GM21360 (cell line): ENCODE results near the gene OVAAL.
"Not testable (repeated sequence)": the region's sequence is repeated elsewhere in the genome, so short reads cannot be mapped to it uniquely, and the experiment has no call there.

Experiments
- ATAC-seq: cut with Tn5 transposase; IDR thresholded peaks from one replicate; pipeline ENCODE4 v1.9.1; 2021; ENCODE audit warnings: mild to moderate bottlenecking, moderate library complexity; ENCODE audit not compliant: unreplicated experiment

The OVAAL gene

DNA sequence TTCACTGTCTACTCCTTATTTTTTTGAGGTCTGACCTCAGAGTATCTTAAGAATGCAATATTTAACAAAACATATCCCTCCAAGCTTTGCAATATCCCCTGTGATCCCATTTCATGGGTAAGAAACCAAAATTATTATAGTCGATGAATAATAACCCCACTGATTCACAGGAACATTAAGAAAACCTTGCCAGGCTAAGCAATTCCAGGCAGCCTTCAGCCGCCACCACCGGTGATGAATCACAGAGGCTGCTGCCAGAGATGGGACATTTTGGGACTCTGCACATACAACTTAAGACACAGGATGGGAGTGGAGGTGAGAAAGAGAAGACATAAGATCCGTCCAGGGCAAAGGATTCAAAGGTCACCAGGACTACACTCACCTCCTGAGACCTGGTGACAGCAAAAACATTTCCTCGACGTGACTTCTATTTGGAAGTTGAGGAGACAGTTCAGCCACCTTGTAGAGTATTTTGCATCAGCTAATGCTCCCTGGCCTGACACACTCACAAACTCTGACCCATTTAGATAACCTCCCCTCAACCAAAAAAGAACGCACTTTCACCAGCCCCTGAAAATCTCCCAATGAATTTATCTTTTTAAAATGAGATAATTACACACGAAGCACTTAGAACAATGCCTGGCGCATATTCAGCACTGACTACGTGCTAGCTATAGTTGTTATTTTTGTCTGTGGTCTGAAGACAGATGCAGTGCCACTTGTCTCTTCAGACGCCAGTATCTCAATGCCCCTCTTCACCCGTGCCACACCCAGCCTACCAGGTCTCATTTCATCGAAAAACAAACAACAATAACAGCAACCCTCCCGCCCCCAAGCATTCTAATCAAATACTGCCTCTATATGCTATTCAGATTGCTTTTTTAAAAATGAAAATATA is 17.8 kb upstream of the OVAAL start:
- no peak for ATAC-seq

DNA sequence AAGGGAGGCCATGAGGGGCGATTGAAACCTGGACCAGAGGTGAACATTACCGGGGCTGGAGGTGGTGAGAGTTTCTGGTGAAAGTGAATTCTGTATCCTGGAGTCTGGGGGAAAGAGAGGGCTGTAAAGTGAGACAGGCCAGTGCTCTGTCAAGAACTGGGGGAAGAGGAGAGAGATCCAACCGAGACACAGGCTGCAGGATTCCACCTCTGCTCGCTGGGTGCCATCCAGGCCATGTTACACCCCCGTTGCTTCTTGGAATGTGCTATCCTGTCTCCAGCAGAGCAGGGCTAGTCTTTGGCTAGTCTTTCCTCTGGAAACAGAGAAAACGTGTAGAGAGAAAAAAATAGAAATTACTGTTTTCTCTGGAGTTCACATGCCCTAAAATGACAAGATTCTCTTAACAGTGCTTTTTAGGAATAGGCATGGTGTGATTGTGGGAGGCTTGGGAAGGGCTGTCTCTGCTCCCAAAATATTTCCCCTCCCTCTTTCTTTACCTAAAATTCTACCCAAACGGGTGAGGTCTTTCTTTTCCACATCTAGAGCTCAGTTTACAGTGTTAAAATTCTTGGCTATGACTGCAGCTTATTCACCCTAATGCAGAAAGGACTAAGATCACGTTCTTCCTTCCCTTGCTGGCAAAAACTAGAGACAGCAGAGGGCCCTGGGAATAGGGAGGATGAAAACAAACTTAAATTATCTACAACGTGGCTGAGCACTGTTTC is 16.5 kb upstream of the OVAAL start:
- ATAC-seq = no peak

- ATAC-seq = no peak
These were observed 16.0 kb upstream of the OVAAL start for GRCh38 chr1:180542838-180543145.

GRCh38 chr1:180544050-180544449 is 14.7 kb upstream of the OVAAL start:
- ATAC-seq = no peak

- ATAC-seq = no peak
These were observed 12.8 kb upstream of the OVAAL start for GRCh38 chr1:180545991-180546390.

GRCh38 chr1:180548686-180549317 is 10.0 kb upstream of the OVAAL start:
- no peak for ATAC-seq

GRCh38 chr1:180549770-180550169 is 9.0 kb upstream of the OVAAL start:
- ATAC-seq = not testable (repeated sequence)

DNA sequence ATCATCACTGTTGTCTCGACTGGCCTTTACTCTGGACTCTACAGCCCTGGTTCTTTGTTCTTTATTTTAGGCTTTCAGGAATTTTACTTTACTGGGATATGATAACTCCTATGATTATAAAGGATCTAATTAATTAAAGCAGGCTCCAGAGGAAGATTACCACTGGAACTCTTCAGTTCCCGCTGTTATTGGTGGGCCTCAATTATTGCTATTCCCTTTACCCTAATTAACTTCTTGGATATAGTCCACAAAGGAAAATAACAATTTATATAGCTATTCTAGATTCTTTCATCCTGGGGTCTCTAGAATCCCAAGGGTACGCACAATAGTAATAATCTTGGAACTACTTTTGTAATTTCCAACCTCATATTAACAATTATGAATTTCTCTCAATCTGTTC is 8.5 kb upstream of the OVAAL start:
- ATAC-seq = no peak

DNA sequence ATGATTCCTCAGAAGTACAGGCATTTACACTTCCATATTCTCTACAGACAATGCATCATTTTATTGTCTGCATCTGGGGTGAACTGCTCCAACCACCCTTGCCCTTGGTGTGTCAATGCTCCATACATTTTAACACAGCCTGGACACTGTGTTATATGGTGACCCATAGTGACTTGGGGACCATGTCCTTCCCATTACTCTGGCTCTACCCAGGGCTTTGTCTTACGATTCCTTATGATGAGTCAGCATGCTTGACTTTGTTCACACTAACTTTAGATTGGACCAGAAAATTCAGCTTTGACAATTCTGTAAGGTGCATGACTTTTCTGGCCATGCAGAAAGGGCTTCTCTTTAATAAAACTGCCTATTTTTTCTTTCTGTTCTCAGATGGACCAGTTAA is 6.8 kb upstream of the OVAAL start:
- ATAC-seq = no peak

DNA sequence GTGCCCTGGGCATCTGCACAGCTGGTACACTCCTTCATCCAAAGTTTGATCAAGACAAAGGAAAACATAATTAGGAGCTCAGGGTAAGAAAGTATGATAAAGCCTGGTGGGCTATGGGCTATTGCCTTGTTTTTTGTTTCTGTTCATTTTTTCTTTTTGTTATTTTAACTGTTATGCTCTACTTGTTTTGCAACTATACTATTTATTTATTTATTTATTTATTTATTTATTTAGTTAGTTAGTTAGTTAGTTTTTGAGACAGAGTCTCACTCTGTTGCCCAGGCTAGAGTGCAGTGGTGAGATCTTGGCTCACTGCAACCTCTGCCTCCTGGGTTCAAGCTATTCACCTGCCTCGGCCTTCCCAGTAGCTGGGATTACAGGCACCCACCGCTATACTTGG is 5.7 kb upstream of the OVAAL start:
- not testable (repeated sequence) for ATAC-seq

GRCh38 chr1:180555411-180555810 is 3.4 kb upstream of the OVAAL start:
- no peak for ATAC-seq

- ATAC-seq = no peak
These were observed 1.6 kb downstream of the OVAAL start for GRCh38 chr1:180560200-180560867.

- ATAC-seq = no peak
These were observed 2.3 kb downstream of the OVAAL start for GRCh38 chr1:180560868-180561600.

DNA sequence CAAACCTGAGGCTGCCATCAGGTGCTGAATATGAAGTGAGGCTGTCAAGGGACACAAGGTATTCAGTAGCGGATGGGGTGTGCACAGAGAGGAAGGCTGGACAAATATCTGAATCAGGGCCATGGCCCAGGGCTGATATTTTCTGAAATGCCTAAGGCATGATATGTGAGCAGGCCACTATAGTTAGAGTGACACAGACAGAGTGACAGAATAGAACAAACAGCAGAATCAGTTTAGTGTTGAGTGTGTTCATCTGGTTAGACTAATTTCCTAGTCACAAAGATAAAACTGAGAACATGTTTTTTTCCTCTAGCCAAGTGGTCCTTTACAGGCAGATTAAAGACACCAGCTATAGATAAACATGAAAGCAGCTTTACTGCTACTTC is 3.9 kb downstream of the OVAAL start:
- no peak for ATAC-seq

- ATAC-seq = no peak
These were observed 4.5 kb downstream of the OVAAL start for GRCh38 chr1:180563026-180563827.

- no peak for ATAC-seq
These were observed 6.5 kb downstream of the OVAAL start for GRCh38 chr1:180565121-180565871.

DNA sequence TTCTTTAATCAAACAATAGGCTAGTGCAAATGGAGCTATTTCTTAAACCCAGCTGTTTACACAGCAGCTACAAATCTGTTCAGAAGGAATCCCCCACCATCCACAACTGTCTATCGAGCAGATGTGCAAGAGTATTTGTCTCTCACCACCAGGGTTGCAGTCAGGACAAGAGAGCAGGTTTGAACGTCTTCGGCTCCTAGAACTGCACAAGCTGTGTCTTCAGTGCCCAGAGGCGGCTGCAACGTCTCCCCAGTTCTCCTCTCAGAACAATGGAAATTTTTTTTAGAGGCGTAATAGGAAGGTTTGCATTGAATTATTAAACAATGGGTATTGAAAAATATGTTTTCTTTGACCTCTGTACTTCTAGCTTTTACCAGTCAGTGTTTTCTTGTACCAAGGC is 7.3 kb downstream of the OVAAL start:
- no peak for ATAC-seq

DNA sequence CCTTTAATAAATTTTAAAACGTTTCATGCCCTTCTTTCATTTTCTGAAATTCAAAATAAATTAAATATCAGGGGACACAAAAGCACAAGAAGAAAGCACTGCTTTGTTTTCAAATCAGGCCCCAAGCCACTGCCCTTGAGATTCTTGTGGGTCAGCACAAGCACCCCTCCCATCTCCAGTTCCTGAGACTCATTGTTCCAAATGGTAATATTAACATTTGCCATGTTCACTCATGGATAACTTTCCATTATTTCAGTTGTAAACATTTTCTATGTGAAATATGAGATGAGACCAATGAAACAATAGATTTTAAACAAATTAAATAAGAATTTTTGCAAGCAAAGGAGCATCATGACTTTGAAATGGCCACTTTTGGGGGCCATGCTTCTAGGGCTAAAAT is 7.7 kb downstream of the OVAAL start:
- no peak for ATAC-seq

DNA sequence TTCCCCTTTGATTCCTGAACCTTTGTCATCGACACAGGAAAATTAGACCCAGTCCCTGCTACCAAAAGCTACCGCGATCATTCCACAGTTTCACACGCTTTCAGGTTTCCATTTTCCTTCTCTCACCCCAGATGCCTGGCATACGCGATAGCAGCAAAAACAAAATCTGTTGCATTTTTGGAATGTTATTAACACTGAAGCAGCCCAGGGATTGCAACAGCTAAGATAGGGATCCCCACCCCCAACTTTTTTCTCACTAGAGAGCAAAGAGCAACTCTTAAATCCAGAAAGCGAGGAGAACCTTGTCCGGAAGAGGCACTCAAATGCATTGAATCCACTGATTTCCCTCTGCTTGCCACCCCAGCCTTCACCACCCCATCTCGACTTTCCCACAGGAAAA is 8.9 kb downstream of the OVAAL start:
- ATAC-seq = no peak
